Nephron progenitor cell (in vitro differentiated cells): ENCODE measurements around the gene TRIM71.

Experiments
- DNase-seq: peaks from one replicate; pipeline ENCODE4 v3.0.0; 2021
- H3K27ac Mint-ChIP-seq: 2 replicates; pipeline ENCODE4 v1.8.0; 2021; ENCODE audit warnings: mild to moderate bottlenecking, moderate library complexity, mixed read lengths
- H3K27me3 Mint-ChIP-seq: 2 replicates; pipeline ENCODE4 v1.8.0; 2021; ENCODE audit warnings: mild to moderate bottlenecking, low read depth, mixed read lengths; ENCODE audit not compliant: poor library complexity
- H3K36me3 Mint-ChIP-seq: 2 replicates; pipeline ENCODE4 v1.8.0; 2021; ENCODE audit warnings: low read depth, mixed read lengths
- H3K4me1 Mint-ChIP-seq: 2 replicates; pipeline ENCODE4 v1.8.0; 2021; ENCODE audit warnings: mixed read lengths
- H3K4me3 Mint-ChIP-seq: 2 replicates; pipeline ENCODE4 v1.8.0; 2021; ENCODE audit warnings: mild to moderate bottlenecking, moderate library complexity, mixed read lengths
- H3K9me3 Mint-ChIP-seq: 2 replicates; pipeline ENCODE4 v1.8.0; 2021; ENCODE audit warnings: mild to moderate bottlenecking, moderate library complexity, mixed read lengths
- CTCF ChIP-seq: fragments of 200-600 bp; sonication (generic); IDR thresholded peaks from 2 replicates; pipeline ENCODE4 v1.5.0; 2021; ENCODE audit warnings: antibody characterized with exemption

The TRIM71 gene

DNA sequence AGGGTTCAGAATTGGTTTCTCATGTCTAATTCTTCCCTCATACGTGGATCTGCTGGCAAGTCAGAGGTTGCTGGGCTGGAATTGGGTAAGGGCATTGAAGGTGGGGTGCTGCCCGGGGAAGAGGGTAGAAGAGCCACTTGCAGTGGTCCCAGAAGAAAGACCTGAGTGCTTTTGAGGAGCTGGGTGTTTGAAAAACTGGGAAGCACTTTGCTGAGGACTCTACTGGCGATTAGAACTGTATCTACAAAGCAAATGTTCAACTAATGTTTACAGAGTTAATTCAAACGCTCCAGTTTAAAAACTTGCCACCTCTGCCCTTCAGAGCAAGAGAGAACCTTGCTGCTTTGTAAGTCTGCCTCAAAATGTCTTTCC is 21.9 kb downstream of the TRIM71 start:
- Mint-ChIP-seq H3K27ac (peak overlapping the region; percentile 98), H3K36me3 (no peaks in the 10 kb centered on the region), H3K4me3 (peak overlapping the region; percentile 49), H3K9me3 (no peaks in the 10 kb centered on the region), H3K27me3 (no peaks in the 10 kb centered on the region), H3K4me1 (peaks cover 97% of the 10 kb centered on the region)
- no peak for DNase-seq
- no peak for TF ChIP-seq CTCF

DNA sequence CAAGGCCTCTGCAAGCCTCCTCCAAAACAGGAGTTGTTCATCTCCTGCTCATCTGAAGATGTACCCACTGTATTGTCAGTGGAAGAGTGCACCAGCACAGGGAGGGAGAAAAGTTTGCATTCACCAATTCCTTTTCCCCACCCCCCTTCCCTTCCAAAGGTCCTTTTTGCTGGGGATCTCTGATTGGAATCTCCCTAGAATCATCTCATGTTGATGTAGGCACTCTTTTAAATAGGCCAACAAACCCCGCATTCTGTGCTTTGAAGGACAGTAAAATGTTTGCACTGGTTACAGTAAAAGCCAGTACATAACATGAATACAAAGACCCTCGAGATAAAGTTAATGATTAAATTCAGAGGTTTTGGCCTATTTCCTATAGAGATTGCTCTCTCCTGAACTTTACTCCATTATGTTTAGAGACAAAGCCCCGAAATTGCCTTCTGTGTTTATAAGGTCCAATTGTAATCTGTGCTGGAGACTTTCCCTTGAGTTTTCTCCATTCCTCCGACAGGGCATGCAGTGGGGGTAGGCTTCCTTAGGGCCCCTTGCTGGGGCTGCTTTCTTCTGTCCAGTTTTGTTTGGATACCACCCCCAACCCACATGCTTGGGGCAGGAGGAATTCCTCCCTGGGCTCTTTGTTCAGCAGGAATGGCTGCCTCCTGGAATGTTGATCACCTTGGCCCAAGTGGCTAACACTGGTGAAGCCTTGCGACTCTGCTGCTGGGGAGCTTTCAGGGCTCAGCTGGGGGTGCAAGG is 22.5 kb downstream of the TRIM71 start:
- Mint-ChIP-seq H3K4me1 (peaks cover 97% of the 10 kb centered on the region), H3K9me3 (no peaks in the 10 kb centered on the region), H3K36me3 (no peaks in the 10 kb centered on the region), H3K27me3 (no peaks in the 10 kb centered on the region), H3K4me3 (peak overlapping the region; percentile 49), H3K27ac (peak overlapping the region; percentile 98)
- no peak for DNase-seq
- no peak for TF ChIP-seq CTCF

DNA sequence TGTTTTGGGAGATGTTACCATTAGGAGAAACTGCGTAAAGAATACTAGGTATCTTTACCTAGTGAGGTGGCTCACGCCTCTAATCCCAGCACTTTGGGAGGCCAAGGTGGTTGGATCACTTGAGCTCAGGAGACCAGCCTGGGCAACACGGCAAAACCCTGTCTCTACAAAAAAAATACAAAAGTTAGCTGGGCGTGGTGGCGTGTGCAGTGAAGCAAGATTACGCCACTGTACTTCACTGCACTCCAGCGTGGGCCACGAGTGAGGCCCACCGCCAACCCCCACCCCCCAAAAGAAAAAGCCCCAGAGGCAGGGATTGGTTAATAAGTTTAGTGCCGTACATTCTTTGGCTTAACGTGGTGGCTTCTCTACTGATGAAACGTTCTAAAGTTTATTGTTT is 23.5 kb downstream of the TRIM71 start:
- no peak for TF ChIP-seq CTCF
- Mint-ChIP-seq H3K4me1 (peaks cover 93% of the 10 kb centered on the region), H3K4me3 (no peak overlapping the region), H3K9me3 (no peaks in the 10 kb centered on the region), H3K36me3 (no peaks in the 10 kb centered on the region), H3K27me3 (no peaks in the 10 kb centered on the region), H3K27ac (peak overlapping the region; percentile 98)
- DNase-seq, result no peak

DNA sequence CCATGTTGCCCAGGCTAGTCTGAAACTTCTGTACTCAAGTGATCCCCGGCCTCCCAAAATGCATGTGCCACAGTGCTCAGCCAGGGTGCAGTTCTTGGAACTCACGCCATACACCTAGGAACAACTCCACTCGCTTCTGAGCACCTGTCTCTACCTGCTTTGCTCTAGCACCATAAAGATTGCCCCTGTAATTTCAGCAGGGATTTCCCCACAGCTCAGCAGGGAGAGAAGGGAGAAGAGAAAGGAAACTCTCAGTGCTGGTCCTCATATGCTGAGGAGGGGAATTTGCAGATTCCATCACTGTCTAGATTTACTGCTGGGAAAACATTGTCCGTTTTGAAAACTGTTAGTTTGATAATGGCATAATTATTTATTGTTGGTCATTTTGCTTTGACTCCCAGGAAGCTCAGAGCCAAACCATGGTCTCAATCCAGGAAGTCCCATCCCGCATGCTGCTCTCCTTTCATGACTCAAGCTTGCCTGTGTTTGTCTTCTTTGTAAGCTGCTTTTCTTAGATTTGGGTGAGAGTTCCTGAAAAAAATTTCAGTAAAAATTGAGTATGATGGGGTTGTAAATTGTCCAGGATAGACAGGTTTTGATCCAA is 24.2 kb downstream of the TRIM71 start:
- peak overlapping the region; percentile 58 for H3K4me3 Mint-ChIP-seq
- H3K4me1 Mint-ChIP-seq, result peaks cover 92% of the 10 kb centered on the region
- no peaks in the 10 kb centered on the region for H3K27me3 Mint-ChIP-seq
- H3K36me3 Mint-ChIP-seq, result no peaks in the 10 kb centered on the region
- peak overlapping the region; percentile 98 for H3K27ac Mint-ChIP-seq
- no peaks in the 10 kb centered on the region for H3K9me3 Mint-ChIP-seq
- no peak for TF ChIP-seq CTCF
- DNase-seq, result no peak

GRCh38 chr3:32842531-32842931 is 24.7 kb downstream of the TRIM71 start:
- H3K27ac Mint-ChIP-seq, result peak overlapping the region; percentile 98
- no peaks in the 10 kb centered on the region for H3K9me3 Mint-ChIP-seq
- no peak for DNase-seq
- peaks cover 92% of the 10 kb centered on the region for H3K4me1 Mint-ChIP-seq
- no peaks in the 10 kb centered on the region for H3K36me3 Mint-ChIP-seq
- H3K4me3 Mint-ChIP-seq, result peak overlapping the region; percentile 58
- no peak for TF ChIP-seq CTCF
- H3K27me3 Mint-ChIP-seq, result no peaks in the 10 kb centered on the region

DNA sequence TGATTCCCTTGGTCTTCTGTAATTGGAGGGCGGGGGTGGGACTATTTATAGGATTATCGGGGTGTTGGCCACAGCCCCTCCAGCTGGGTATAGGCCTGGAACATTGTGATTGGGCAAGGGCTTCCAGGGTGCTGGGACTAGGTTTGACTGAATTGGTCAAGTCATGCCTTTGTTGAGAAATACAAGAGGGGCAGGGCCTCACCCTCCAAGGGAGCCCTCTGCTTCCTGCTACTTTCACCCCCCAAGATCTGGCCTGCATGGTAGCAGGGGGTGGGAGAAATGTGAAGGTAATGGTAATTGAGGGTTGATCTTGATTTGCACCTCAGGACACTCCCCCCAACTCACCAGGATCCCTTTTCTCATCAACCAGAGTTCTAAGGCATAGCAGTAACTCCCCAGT is 25.2 kb downstream of the TRIM71 start:
- no peaks in the 10 kb centered on the region for H3K36me3 Mint-ChIP-seq
- TF ChIP-seq CTCF, result no peak
- peak overlapping the region; percentile 71 for H3K4me3 Mint-ChIP-seq
- H3K27me3 Mint-ChIP-seq, result no peaks in the 10 kb centered on the region
- peaks cover 92% of the 10 kb centered on the region for H3K4me1 Mint-ChIP-seq
- peak overlapping the region; percentile 98 for H3K27ac Mint-ChIP-seq
- H3K9me3 Mint-ChIP-seq, result no peaks in the 10 kb centered on the region
- no peak for DNase-seq
